IMR-90 (cell line): ENCODE measurements around the gene L1CAM. TPM values are rescaled to one million over a fixed set of nuclear protein-coding genes. Genes with fewer than 3 reads are reported as not detected.

ENCODE experiments used
- ATAC-seq: fragments of 200-7000 bp; cut with Tn5 transposase; 2 replicates; pipeline ENCODE4 v1.9.1; 2020; ENCODE audit warnings: low read depth, mild to moderate bottlenecking, moderate library complexity
- BruUV-seq: library from RNA; stranded (reverse); fragments of 400-500 nt; replicated peaks from 2 replicates; lab custom pipeline; 2021; lab: Mats Ljungman, UMichigan
- CTCF ChIA-PET: fragments of 300-600 bp; formaldehyde crosslinking; extraction: SDS; loops from one replicate; lab custom pipeline; 2021; ENCODE audit warnings: antibody characterized with exemption; lab: Yijun Ruan, JAX
- POLR2A ChIA-PET: fragments of 300-600 bp; sonication (Branson Sonifier 250); formaldehyde crosslinking; loops from one replicate; lab custom pipeline; 2022; ENCODE audit warnings: antibody characterized with exemption; ENCODE audit not compliant: unreplicated experiment; lab: Charles Lee
- DNase-seq: peaks from one replicate; pipeline ENCODE4 v3.0.0; 2013
- H2AFZ ChIP-seq: replicated peaks from 2 replicates; pipeline ENCODE3; 2013; ENCODE audit warnings: low read length, mild to moderate bottlenecking; ENCODE audit not compliant: poor library complexity
- H2AK5ac ChIP-seq: 2 replicates; pipeline ENCODE4 v1.6.1; 2013; ENCODE audit warnings: low read depth, low read length, inconsistent platforms
- H2AK9ac ChIP-seq: replicated peaks from 2 replicates; pipeline ENCODE3; 2013; ENCODE audit warnings: mild to moderate bottlenecking, low read depth, low read length, moderate library complexity; ENCODE audit not compliant: poor library complexity
- H2BK120ac ChIP-seq: 2 replicates; pipeline ENCODE4 v1.6.1; 2013; ENCODE audit warnings: low read depth, low read length, inconsistent platforms
- H2BK15ac ChIP-seq: 3 replicates; pipeline ENCODE4 v1.6.1; 2013; ENCODE audit warnings: low read depth, low read length, inconsistent platforms
- H2BK20ac ChIP-seq: 2 replicates; pipeline ENCODE4 v1.6.1; 2013; ENCODE audit warnings: low read depth, mild to moderate bottlenecking, inconsistent platforms, low read length, moderate library complexity
- H2BK5ac ChIP-seq: 2 replicates; pipeline ENCODE4 v1.6.1; 2013; ENCODE audit warnings: mild to moderate bottlenecking, low read depth, low read length, inconsistent platforms; ENCODE audit not compliant: poor library complexity, severe bottlenecking
- H3K14ac ChIP-seq: replicated peaks from 2 replicates; pipeline ENCODE4 v1.6.1; 2013; ENCODE audit warnings: low read depth, low read length, inconsistent platforms
- H3K18ac ChIP-seq: 2 replicates; pipeline ENCODE4 v1.6.1; 2013; ENCODE audit warnings: low read depth, low read length, control low read depth
- H3K23ac ChIP-seq: 2 replicates; pipeline ENCODE4 v1.6.1; 2013; ENCODE audit warnings: low read depth, low read length, inconsistent platforms
- H3K27ac ChIP-seq: 2 replicates; pipeline ENCODE4 v1.5.1; 2013; ENCODE audit warnings: mild to moderate bottlenecking, control low read depth, low read length; ENCODE audit not compliant: insufficient read depth
- H3K27me3 ChIP-seq: 2 replicates; pipeline ENCODE4 v1.6.1; 2013; ENCODE audit warnings: low read length; ENCODE audit not compliant: control insufficient read depth, insufficient read depth
- H3K36me3 ChIP-seq: 2 replicates; pipeline ENCODE4 v1.6.1; 2013; ENCODE audit warnings: low read length, mixed read lengths; ENCODE audit not compliant: control insufficient read depth, insufficient read depth
- H3K4ac ChIP-seq: 2 replicates; pipeline ENCODE4 v1.6.1; 2013; ENCODE audit warnings: low read depth, low read length, inconsistent platforms
- H3K4me1 ChIP-seq: 2 replicates; pipeline ENCODE4 v1.6.1; 2013; ENCODE audit warnings: low read length, mixed read lengths; ENCODE audit not compliant: control insufficient read depth, insufficient read depth
- H3K4me2 ChIP-seq: 2 replicates; pipeline ENCODE4 v1.6.1; 2013; ENCODE audit warnings: low read depth, mild to moderate bottlenecking, control low read depth, low read length, moderate library complexity
- H3K4me3 ChIP-seq: 2 replicates; pipeline ENCODE4 v1.5.1; 2013; ENCODE audit warnings: low read depth, mild to moderate bottlenecking, control low read depth, low read length, moderate library complexity; ENCODE audit not compliant: insufficient read depth
- H3K56ac ChIP-seq: 2 replicates; pipeline ENCODE4 v1.6.1; 2013; ENCODE audit warnings: low read length, inconsistent platforms; ENCODE audit not compliant: insufficient read depth; ENCODE audit errors: extremely low read depth
- H3K79me1 ChIP-seq, 2 experiments: 2 replicates each; pipeline ENCODE4 v1.6.1; 2013; ENCODE audit warnings: low read length in 2 of 2, inconsistent platforms in 1 of 2, low read depth in 1 of 2
- H3K9ac ChIP-seq: 2 replicates; pipeline ENCODE4 v1.6.1; 2013; ENCODE audit warnings: low read depth, low read length, control low read depth
- H3K9me1 ChIP-seq: 2 replicates; pipeline ENCODE4 v1.6.1; 2013; ENCODE audit warnings: low read length, inconsistent platforms; ENCODE audit not compliant: insufficient read depth
- H3K9me3 ChIP-seq: 2 replicates; pipeline ENCODE4 v1.6.1; 2013; ENCODE audit warnings: low read length; ENCODE audit not compliant: control insufficient read depth, insufficient read depth
- H4K20me1 ChIP-seq: 2 replicates; pipeline ENCODE4 v1.6.1; 2013; ENCODE audit warnings: low read length, inconsistent platforms; ENCODE audit not compliant: insufficient read depth
- H4K5ac ChIP-seq: 2 replicates; pipeline ENCODE4 v1.6.1; 2013; ENCODE audit warnings: mild to moderate bottlenecking, low read depth, low read length, control low read depth
- H4K8ac ChIP-seq, 2 experiments: 2 replicates each; pipeline ENCODE4 v1.6.1; 2013; ENCODE audit warnings: low read depth in 2 of 2, low read length in 2 of 2, control low read depth in 1 of 2, inconsistent platforms in 1 of 2
- H4K91ac ChIP-seq: 2 replicates; pipeline ENCODE4 v1.6.1; 2013; ENCODE audit warnings: low read depth, low read length, inconsistent platforms; ENCODE audit not compliant: insufficient read depth
- BHLHE40 ChIP-seq: fragments of 150-350 bp; IDR thresholded peaks from 2 replicates; pipeline ENCODE4 v1.6.1; 2016; ENCODE audit warnings: mild to moderate bottlenecking, low read depth, low read length
- CEBPB ChIP-seq: IDR thresholded peaks from 2 replicates; pipeline ENCODE4 v1.6.1; 2012; ENCODE audit warnings: low read depth, low read length, improper control_type of control experiment
- CHD1 ChIP-seq: IDR thresholded peaks from 2 replicates; pipeline ENCODE4 v1.6.1; 2012; ENCODE audit warnings: low read depth, low read length, improper control_type of control experiment
- FOS ChIP-seq: fragments of 150-350 bp; IDR thresholded peaks from 2 replicates; pipeline ENCODE4 v1.6.1; 2016; ENCODE audit warnings: low read depth, low read length
- MAFK ChIP-seq: IDR thresholded peaks from 2 replicates; pipeline ENCODE4 v1.6.1; 2012; ENCODE audit warnings: low read depth, low read length, improper control_type of control experiment
- MAZ ChIP-seq: IDR thresholded peaks from 2 replicates; pipeline ENCODE4 v1.6.1; 2012; ENCODE audit warnings: low read depth, mild to moderate bottlenecking, low read length, improper control_type of control experiment, moderate library complexity, borderline replicate concordance
- MXI1 ChIP-seq: IDR thresholded peaks from 2 replicates; pipeline ENCODE4 v1.6.1; 2012; ENCODE audit warnings: low read depth, mild to moderate bottlenecking, low read length, moderate library complexity, borderline replicate concordance
- NFE2L2 ChIP-seq: fragments of 150-350 bp; IDR thresholded peaks from 2 replicates; pipeline ENCODE4 v1.6.1; 2016; ENCODE audit warnings: low read depth, mild to moderate bottlenecking, low read length
- POLR2A ChIP-seq: IDR thresholded peaks from 2 replicates; pipeline ENCODE4 v1.6.1; 2012; ENCODE audit warnings: mild to moderate bottlenecking, low read depth, low read length
- RAD21 ChIP-seq: IDR thresholded peaks from 2 replicates; pipeline ENCODE4 v1.6.1; 2012; ENCODE audit warnings: low read length, improper control_type of control experiment
- RCOR1 ChIP-seq: IDR thresholded peaks from 2 replicates; pipeline ENCODE4 v1.6.1; 2012; ENCODE audit warnings: mild to moderate bottlenecking, low read length, improper control_type of control experiment; ENCODE audit not compliant: insufficient replicate concordance
- RFX5 ChIP-seq: IDR thresholded peaks from 2 replicates; pipeline ENCODE4 v1.8.0; 2012; ENCODE audit warnings: low read depth, mild to moderate bottlenecking, low read length, moderate library complexity
- SMC3 ChIP-seq: fragments of 150-350 bp; IDR thresholded peaks from 2 replicates; pipeline ENCODE4 v1.6.1; 2016; ENCODE audit warnings: low read depth, mild to moderate bottlenecking, antibody characterized with exemption, low read length, moderate library complexity
- WGBS, 2 experiments: methylation state at CpG; one replicate each; pipeline versions ENCODE4 v1.1.5 to v1.1.7; 2013; ENCODE audit warnings: missing lambda C conversion rate in 2 of 2; ENCODE audit not compliant: insufficient read length in 1 of 2; ENCODE audit errors: extremely low coverage in 2 of 2; 5-methylcytosine and 5-hydroxymethylcytosine counted together
- dilution Hi-C: fragments of 300-500 bp; cut with HindIII; formaldehyde crosslinking; loops from one replicate; pipeline ENCODE4 v1.14.3; 2018; ENCODE audit warnings: low sequenced_read_pairs; ENCODE audit not compliant: unreplicated experiment
- in situ Hi-C: fragments of 300-500 bp; cut with MboI; formaldehyde crosslinking; loops from 3 replicates; pipeline ENCODE4 v1.14.3; 2019; ENCODE audit warnings: low sequenced_read_pairs, inconsistent platforms, mixed read lengths
- intact Hi-C: fragments of 100-400 bp; cut with micrococcal nuclease; formaldehyde crosslinking; loops from 2 replicates; pipeline ENCODE4 v1.10.0; 2022
- polyA plus RNA-seq, 3 experiments: library from polyadenylated mRNA; depleted of rRNA; stranded (reverse); fragments of >200 nt; gene quantifications; 2 replicates each; pipeline ENCODE4 v1.2.3, GENCODE V29; 2012; ENCODE audit warnings: low replicate concordance in 1 of 3
- total RNA-seq: library from RNA; depleted of rRNA; stranded (reverse); fragments of >200 nt; gene quantifications from 2 replicates; pipeline ENCODE4 v1.2.3, GENCODE V29; 2012
- TF ChIP-seq, protein P1 (sequence below): conservative IDR thresholded peaks from 2 replicates; pipeline ENCODE4 v1.5.1; 2012; ENCODE audit warnings: mild to moderate bottlenecking, low read depth, low read length, improper control_type of control experiment
- TF ChIP-seq, protein P2 (sequence below): fragments of 150-350 bp; IDR thresholded peaks from 2 replicates; pipeline ENCODE4 v1.6.1; 2016; ENCODE audit warnings: low read depth, mild to moderate bottlenecking, low read length, moderate library complexity, borderline replicate concordance
- TF ChIP-seq, protein P3 (sequence below): fragments of 150-350 bp; IDR thresholded peaks from 2 replicates; pipeline ENCODE4 v1.6.1; 2017; ENCODE audit warnings: mild to moderate bottlenecking, antibody characterized with exemption, low read length, low read depth

Gene L1CAM
- total and polyA plus RNA-seq, 2 of the 4 experiments (the other 2 are of a cell fraction), result 0.36 to 1.9 TPM

DNA sequence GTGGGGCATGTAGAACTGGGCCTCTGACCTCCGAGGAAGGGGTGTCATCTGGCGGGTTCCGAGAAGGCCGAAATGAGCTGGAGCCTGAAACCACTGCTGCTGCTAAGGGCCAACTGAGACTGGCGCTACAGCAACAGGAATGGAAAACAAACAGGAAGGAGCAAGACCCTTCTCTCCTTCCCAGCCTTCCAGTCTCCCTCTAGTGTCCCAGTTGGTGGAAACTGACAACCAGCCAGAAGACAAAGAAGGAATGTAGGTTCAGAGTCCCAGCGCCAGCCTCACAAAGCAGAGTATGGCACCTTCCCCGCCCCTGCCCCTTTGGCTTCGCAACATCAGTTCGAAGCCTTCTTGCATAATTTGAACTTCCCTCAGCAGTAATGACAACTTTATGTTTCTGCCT lies 31.3 kb downstream of the L1CAM start:
- in situ Hi-C loops, result no loop called here
- no peak overlapping the region for H3K14ac ChIP-seq
- WGBS, 2 experiments, result 81% methylated on average over 3 of the region's 9 CpGs; no CpG with 5 or more reads in 1 of the 2 experiments
- H2BK20ac ChIP-seq, result no peak overlapping the region
- H3K79me1 ChIP-seq, result no peaks in the 10 kb centered on the region
- BruUV-seq, result no TSS peak
- H3K9ac ChIP-seq, result no peak overlapping the region
- no peak overlapping the region for H4K8ac ChIP-seq
- H3K27me3 ChIP-seq, result peaks cover 30% of the 10 kb centered on the region
- no peak overlapping the region for H2AFZ ChIP-seq
- no peak overlapping the region for H3K18ac ChIP-seq
- no peak overlapping the region for H4K91ac ChIP-seq
- dilution Hi-C loops, result no loop called here
- H3K56ac ChIP-seq, result no peak overlapping the region
- H3K23ac ChIP-seq, result no peak overlapping the region
- DNase-seq (no peak), ATAC-seq (no peak)
- H2BK5ac ChIP-seq, result no peak overlapping the region
- no peak overlapping the region for H3K27ac ChIP-seq
- peaks cover 2% of the 10 kb centered on the region for H3K9me3 ChIP-seq
- no peak overlapping the region for H3K4ac ChIP-seq
- H4K20me1 ChIP-seq, result no peaks in the 10 kb centered on the region
- H4K5ac ChIP-seq, result no peak overlapping the region
- ChIA-PET POLR2A (no interaction called here), CTCF (no interaction called here)
- H2AK5ac ChIP-seq, result no peak overlapping the region
- H3K4me2 ChIP-seq, result no peak overlapping the region
- no peak overlapping the region for H2AK9ac ChIP-seq
- TF ChIP-seq RCOR1 (no peak), RFX5 (no peak), NFE2L2 (no peak), MXI1 (no peak), BHLHE40 (no peak), MAFK (no peak), CHD1 (no peak), CEBPB (no peak), MAZ (no peak), RAD21 (no peak), SMC3 (no peak), POLR2A (no peak), FOS (no peak)
- TF ChIP-seq, protein P1, sequence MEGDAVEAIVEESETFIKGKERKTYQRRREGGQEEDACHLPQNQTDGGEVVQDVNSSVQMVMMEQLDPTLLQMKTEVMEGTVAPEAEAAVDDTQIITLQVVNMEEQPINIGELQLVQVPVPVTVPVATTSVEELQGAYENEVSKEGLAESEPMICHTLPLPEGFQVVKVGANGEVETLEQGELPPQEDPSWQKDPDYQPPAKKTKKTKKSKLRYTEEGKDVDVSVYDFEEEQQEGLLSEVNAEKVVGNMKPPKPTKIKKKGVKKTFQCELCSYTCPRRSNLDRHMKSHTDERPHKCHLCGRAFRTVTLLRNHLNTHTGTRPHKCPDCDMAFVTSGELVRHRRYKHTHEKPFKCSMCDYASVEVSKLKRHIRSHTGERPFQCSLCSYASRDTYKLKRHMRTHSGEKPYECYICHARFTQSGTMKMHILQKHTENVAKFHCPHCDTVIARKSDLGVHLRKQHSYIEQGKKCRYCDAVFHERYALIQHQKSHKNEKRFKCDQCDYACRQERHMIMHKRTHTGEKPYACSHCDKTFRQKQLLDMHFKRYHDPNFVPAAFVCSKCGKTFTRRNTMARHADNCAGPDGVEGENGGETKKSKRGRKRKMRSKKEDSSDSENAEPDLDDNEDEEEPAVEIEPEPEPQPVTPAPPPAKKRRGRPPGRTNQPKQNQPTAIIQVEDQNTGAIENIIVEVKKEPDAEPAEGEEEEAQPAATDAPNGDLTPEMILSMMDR, result no peak
- TF ChIP-seq, protein P2, sequence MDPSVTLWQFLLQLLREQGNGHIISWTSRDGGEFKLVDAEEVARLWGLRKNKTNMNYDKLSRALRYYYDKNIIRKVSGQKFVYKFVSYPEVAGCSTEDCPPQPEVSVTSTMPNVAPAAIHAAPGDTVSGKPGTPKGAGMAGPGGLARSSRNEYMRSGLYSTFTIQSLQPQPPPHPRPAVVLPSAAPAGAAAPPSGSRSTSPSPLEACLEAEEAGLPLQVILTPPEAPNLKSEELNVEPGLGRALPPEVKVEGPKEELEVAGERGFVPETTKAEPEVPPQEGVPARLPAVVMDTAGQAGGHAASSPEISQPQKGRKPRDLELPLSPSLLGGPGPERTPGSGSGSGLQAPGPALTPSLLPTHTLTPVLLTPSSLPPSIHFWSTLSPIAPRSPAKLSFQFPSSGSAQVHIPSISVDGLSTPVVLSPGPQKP, result no peak
- TF ChIP-seq, protein P3, sequence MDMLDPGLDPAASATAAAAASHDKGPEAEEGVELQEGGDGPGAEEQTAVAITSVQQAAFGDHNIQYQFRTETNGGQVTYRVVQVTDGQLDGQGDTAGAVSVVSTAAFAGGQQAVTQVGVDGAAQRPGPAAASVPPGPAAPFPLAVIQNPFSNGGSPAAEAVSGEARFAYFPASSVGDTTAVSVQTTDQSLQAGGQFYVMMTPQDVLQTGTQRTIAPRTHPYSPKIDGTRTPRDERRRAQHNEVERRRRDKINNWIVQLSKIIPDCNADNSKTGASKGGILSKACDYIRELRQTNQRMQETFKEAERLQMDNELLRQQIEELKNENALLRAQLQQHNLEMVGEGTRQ, result no peak
- no peak overlapping the region for H3K4me3 ChIP-seq
- H3K36me3 ChIP-seq, result no peaks in the 10 kb centered on the region
- no peaks in the 10 kb centered on the region for H3K9me1 ChIP-seq
- no peak overlapping the region for H2BK120ac ChIP-seq
- no peaks in the 10 kb centered on the region for H3K4me1 ChIP-seq
- intact Hi-C loops, result no loop called here
- no peak overlapping the region for H2BK15ac ChIP-seq
